Measurements from ENCODE around the gene LOXL4.

Gene LOXL4

GRCh38 chr10:98307916-98308541 lies 40.0 kb upstream of the LOXL4 start:
- TF ChIP-seq POLR2A (IDR thresholded peaks at IDR 0.05; ENCODE audit: low read depth, low read length): no peak
- no peak for TF ChIP-seq POLR2AphosphoS5 (IDR thresholded peaks at IDR 0.05; ENCODE audit: low read depth, low read length)
- TF ChIP-seq TAF1 (IDR thresholded peaks at IDR 0.05; ENCODE audit: borderline replicate concordance, low read depth, low read length): no peak
- DNase-seq (ENCODE audit: insufficient read length) (no peak), FAIRE-seq (no peak)

- DNase-seq (ENCODE audit: insufficient read length) (no peak), FAIRE-seq (no peak)
- TF ChIP-seq POLR2AphosphoS5 (IDR thresholded peaks at IDR 0.05; ENCODE audit: low read depth, low read length): no peak
- no peak for TF ChIP-seq TAF1 (IDR thresholded peaks at IDR 0.05; ENCODE audit: borderline replicate concordance, low read depth, low read length)
Measured at GRCh38 chr10:98306501-98306900, 38.5 kb upstream of the LOXL4 start.

DNA sequence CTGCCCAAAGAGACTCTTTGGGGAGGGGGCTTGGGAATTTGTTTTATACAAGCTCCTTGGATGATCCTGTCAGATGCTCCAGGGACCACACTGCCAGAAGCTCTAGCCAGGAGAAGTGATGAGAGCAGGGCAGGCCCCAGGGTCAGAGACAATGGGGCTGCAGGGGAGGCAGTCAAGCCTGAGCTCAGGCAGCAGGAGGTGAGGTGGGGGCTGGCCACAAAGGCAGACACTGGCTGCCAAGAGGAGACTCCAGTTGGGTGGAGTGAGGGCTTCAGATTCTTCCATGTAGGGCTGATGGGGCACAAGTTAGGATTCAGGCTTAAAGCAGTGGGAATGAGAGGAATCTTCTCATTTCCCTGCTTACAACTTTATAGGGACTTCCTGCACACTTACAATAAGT lies 35.6 kb upstream of the LOXL4 start:
- TF ChIP-seq POLR2A (IDR thresholded peaks at IDR 0.05; ENCODE audit: low read depth, low read length) (no peak), POLR2AphosphoS5 (IDR thresholded peaks at IDR 0.05; ENCODE audit: low read depth, low read length) (no peak), TAF1 (IDR thresholded peaks at IDR 0.05; ENCODE audit: borderline replicate concordance, low read depth, low read length) (no peak)
- DNase-seq (ENCODE audit: insufficient read length) (no peak), FAIRE-seq (no peak)

DNA sequence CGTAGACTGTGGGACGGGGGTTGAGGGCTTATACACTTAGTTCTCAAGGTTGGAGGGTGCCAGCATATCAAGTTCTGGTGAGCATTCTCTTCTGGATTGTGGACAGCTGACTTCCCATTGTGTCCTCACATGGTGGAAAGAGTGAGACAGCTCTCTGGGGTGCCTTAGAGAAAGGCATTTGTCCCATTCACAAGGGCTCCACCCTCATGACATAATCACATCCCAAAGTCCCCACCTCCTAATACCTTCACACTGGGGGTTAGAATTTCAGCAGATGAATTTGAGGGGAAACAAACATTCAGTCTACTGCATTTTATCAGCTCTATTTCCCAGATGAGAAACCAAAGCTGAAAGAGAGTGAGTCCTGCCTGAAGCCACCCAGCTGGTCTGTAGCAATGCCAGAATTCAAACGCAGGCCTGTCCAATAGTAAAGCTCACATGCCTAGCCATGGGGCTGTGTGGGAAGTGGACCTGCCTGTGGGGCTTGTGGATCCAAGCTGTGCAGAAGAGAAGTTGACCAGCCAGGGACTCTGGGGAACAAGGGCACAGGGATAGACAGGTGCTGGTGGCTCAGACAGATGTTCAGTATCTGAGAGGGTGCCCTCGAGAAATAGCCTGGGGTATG lies 34.9 kb upstream of the LOXL4 start:
- FAIRE-seq: no peak
- no peak for TF ChIP-seq POLR2AphosphoS5 (IDR thresholded peaks at IDR 0.05; ENCODE audit: low read depth, low read length)
- TF ChIP-seq TAF1 (IDR thresholded peaks at IDR 0.05; ENCODE audit: borderline replicate concordance, low read depth, low read length): no peak
- no peak for TF ChIP-seq POLR2A (IDR thresholded peaks at IDR 0.05; ENCODE audit: low read depth, low read length)
- no peak for DNase-seq (ENCODE audit: insufficient read length)

- no peak for DNase-seq (ENCODE audit: insufficient read length)
- FAIRE-seq: no peak
- no peak for TF ChIP-seq POLR2AphosphoS5 (IDR thresholded peaks at IDR 0.05; ENCODE audit: low read depth, low read length)
- no peak for TF ChIP-seq POLR2A (IDR thresholded peaks at IDR 0.05; ENCODE audit: low read depth, low read length)
- TF ChIP-seq TAF1 (IDR thresholded peaks at IDR 0.05; ENCODE audit: borderline replicate concordance, low read depth, low read length): no peak
Measured at GRCh38 chr10:98301664-98302319, 33.8 kb upstream of the LOXL4 start.

- FAIRE-seq: no peak
- TF ChIP-seq TAF1 (IDR thresholded peaks at IDR 0.05; ENCODE audit: borderline replicate concordance, low read depth, low read length) (no peak), POLR2AphosphoS5 (IDR thresholded peaks at IDR 0.05; ENCODE audit: low read depth, low read length) (no peak), POLR2A (IDR thresholded peaks at IDR 0.05; ENCODE audit: low read depth, low read length) (no peak)
- DNase-seq (ENCODE audit: insufficient read length): no peak
Measured at GRCh38 chr10:98300526-98301229, 32.7 kb upstream of the LOXL4 start.

- FAIRE-seq: no peak
- TF ChIP-seq TAF1 (IDR thresholded peaks at IDR 0.05; ENCODE audit: borderline replicate concordance, low read depth, low read length) (no peak), POLR2AphosphoS5 (IDR thresholded peaks at IDR 0.05; ENCODE audit: low read depth, low read length) (no peak), POLR2A (IDR thresholded peaks at IDR 0.05; ENCODE audit: low read depth, low read length) (no peak)
- DNase-seq (ENCODE audit: insufficient read length): no peak
Measured at GRCh38 chr10:98299341-98299740, 31.3 kb upstream of the LOXL4 start.

GRCh38 chr10:98296524-98296923 lies 28.5 kb upstream of the LOXL4 start:
- TF ChIP-seq TAF1 (IDR thresholded peaks at IDR 0.05; ENCODE audit: borderline replicate concordance, low read depth, low read length) (no peak), POLR2A (IDR thresholded peaks at IDR 0.05; ENCODE audit: low read depth, low read length) (no peak), POLR2AphosphoS5 (IDR thresholded peaks at IDR 0.05; ENCODE audit: low read depth, low read length) (no peak)
- no peak for FAIRE-seq
- DNase-seq (ENCODE audit: insufficient read length): no peak

DNA sequence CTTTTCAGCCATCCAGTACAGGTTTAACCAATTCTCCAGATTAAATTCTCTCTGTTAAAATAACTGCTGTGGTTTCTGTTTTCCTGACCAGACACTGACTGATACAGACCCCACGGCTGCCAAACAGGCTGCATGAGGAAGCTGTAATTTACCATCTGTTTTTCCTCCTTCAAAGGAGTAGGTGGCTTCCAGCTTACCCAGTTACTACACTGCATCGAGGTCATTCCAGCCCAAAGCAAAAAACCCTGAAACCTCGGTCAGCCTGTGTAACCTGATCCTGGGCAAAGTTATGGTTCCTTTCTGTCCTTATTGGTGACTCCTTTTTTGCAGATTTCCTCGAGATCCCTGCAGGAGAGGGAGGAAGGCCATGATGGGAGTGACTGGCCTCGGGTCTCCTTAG lies 27.9 kb upstream of the LOXL4 start:
- DNase-seq (ENCODE audit: insufficient read length) (no peak), FAIRE-seq (no peak)
- no peak for TF ChIP-seq POLR2AphosphoS5 (IDR thresholded peaks at IDR 0.05; ENCODE audit: low read depth, low read length)
- TF ChIP-seq POLR2A (IDR thresholded peaks at IDR 0.05; ENCODE audit: low read depth, low read length): no peak
- no peak for TF ChIP-seq TAF1 (IDR thresholded peaks at IDR 0.05; ENCODE audit: borderline replicate concordance, low read depth, low read length)

DNA sequence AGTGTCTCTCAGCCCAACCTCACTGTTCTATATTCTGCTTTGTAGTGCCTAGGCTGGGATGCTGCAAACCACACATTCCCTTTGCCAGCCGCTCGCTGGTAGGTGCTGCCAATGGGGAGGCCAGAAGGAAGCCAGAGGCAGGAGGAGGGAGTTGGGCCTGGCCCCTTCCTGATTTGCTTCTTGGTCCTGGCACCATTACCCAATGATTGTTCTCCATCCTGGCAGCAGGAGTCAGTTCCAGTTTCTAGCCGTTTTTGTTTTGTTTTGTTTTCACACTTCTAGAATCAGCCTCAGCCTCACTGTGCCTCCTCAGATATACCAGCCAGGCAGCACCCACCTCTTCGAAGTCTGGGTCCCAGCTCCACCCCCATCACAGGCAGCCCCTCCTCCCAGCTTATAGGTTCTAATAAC lies 27.4 kb upstream of the LOXL4 start:
- no peak for DNase-seq (ENCODE audit: insufficient read length)
- FAIRE-seq: no peak
- TF ChIP-seq TAF1 (IDR thresholded peaks at IDR 0.05; ENCODE audit: borderline replicate concordance, low read depth, low read length) (no peak), POLR2A (IDR thresholded peaks at IDR 0.05; ENCODE audit: low read depth, low read length) (no peak), POLR2AphosphoS5 (IDR thresholded peaks at IDR 0.05; ENCODE audit: low read depth, low read length) (no peak)

DNA sequence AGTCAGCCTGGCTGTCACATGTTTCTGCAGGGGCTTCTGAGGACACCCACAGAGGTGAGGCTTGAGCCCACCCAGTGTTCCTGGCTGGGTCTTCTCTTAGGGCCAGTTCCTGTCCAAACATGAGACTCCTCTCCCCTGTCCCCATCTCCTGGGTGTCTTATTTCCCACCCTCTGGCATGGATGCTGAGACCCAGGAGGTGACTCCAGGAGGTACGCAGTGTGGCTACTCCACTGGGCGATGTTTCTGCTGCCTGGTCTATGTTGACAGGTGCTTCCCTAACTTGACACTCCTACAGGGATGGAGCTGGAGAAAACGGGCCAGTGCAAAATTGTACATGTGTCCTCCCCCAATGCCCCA lies 26.3 kb upstream of the LOXL4 start:
- FAIRE-seq (no peak), DNase-seq (ENCODE audit: insufficient read length) (no peak)
- TF ChIP-seq TAF1 (IDR thresholded peaks at IDR 0.05; ENCODE audit: borderline replicate concordance, low read depth, low read length) (no peak), POLR2A (IDR thresholded peaks at IDR 0.05; ENCODE audit: low read depth, low read length) (no peak), POLR2AphosphoS5 (IDR thresholded peaks at IDR 0.05; ENCODE audit: low read depth, low read length) (no peak)

All from GM12892 (cell line).